Activated CD4-positive, alpha-beta T cell treated with anti-CD3 and anti-CD28 coated beads, Interleukin-2, Interleukin-6, amounts not matched to agents 100 ng/mL and 50 ng/mL, durations not matched to agents 16 hours and 8 hours (primary cell): ENCODE data around the gene LRP8.

Experiments
- DNase-seq: peaks from one replicate; pipeline ENCODE4 v3.0.0-alpha.2; 2020

LRP8 gene

GRCh38 chr1:53321366-53321765 lies 6.5 kb downstream of the LRP8 start:
- no peak for DNase-seq

- no peak for DNase-seq
Measured at GRCh38 chr1:53320646-53321045, 7.2 kb downstream of the LRP8 start.

- no peak for DNase-seq
Measured at GRCh38 chr1:53319296-53320101, 8.4 kb downstream of the LRP8 start.

GRCh38 chr1:53317646-53318539 lies 10.0 kb downstream of the LRP8 start:
- DNase-seq = no peak

GRCh38 chr1:53316766-53317581 lies 10.9 kb downstream of the LRP8 start:
- no peak for DNase-seq

- no peak for DNase-seq
Measured at GRCh38 chr1:53316424-53316765, 11.5 kb downstream of the LRP8 start.

GRCh38 chr1:53315456-53316423 lies 12.1 kb downstream of the LRP8 start:
- no peak for DNase-seq

GRCh38 chr1:53315046-53315445 lies 12.8 kb downstream of the LRP8 start:
- DNase-seq = no peak

- no peak for DNase-seq
Measured at GRCh38 chr1:53314606-53315005, 13.3 kb downstream of the LRP8 start.

- no peak for DNase-seq
Measured at GRCh38 chr1:53314096-53314495, 13.8 kb downstream of the LRP8 start.

GRCh38 chr1:53313556-53313955 lies 14.3 kb downstream of the LRP8 start:
- DNase-seq = no peak

- no peak for DNase-seq
Measured at GRCh38 chr1:53311702-53312305, 16.1 kb downstream of the LRP8 start.

GRCh38 chr1:53310847-53311681 lies 16.8 kb downstream of the LRP8 start:
- DNase-seq = no peak

GRCh38 chr1:53309802-53310201 lies 18.1 kb downstream of the LRP8 start:
- no peak for DNase-seq

GRCh38 chr1:53308506-53308905 lies 19.4 kb downstream of the LRP8 start:
- DNase-seq = no peak

GRCh38 chr1:53307037-53307436 lies 20.8 kb downstream of the LRP8 start:
- no peak for DNase-seq

GRCh38 chr1:53306168-53306567 lies 21.7 kb downstream of the LRP8 start:
- DNase-seq = no peak

- no peak for DNase-seq
Measured at GRCh38 chr1:53305650-53306049, 22.2 kb downstream of the LRP8 start.

- DNase-seq = no peak
Measured at GRCh38 chr1:53304527-53304926, 23.3 kb downstream of the LRP8 start.

- no peak for DNase-seq
Measured at GRCh38 chr1:53303726-53304515, 23.9 kb downstream of the LRP8 start.
